CD14-positive monocyte (primary cell): Measurements from ENCODE around the gene CENPP. TPM values are rescaled to one million over a fixed set of nuclear protein-coding genes. Genes with fewer than 3 reads are reported as not detected.

Source experiments
- DNase-seq, 3 donors: peaks; one replicate each; pipeline ENCODE4 v3.0.0-alpha.2; 2011 to 2022
- H2AFZ ChIP-seq: 2 replicates; pipeline ENCODE4 v1.6.0; 2012; ENCODE audit warnings: mild to moderate bottlenecking, low read depth, low read length, inconsistent platforms; ENCODE audit not compliant: insufficient read depth, poor library complexity, severe bottlenecking
- H3K27ac ChIP-seq, 2 donors: 1 replicate in 1 of 2; 2 replicates in 1 of 2; pipeline ENCODE4 v1.5.1; 2012 to 2013; ENCODE audit warnings: low read length in 2 of 2, control low read depth in 1 of 2, inconsistent platforms in 1 of 2, low read depth in 1 of 2, mild to moderate bottlenecking in 1 of 2
- H3K27me3 ChIP-seq, 2 donors: one replicate each; pipeline versions ENCODE4 v1.6.0 to v1.6.1; 2011 to 2013; ENCODE audit warnings: low read length in 2 of 2; ENCODE audit not compliant: control insufficient read depth in 2 of 2, insufficient read depth in 2 of 2
- H3K36me3 ChIP-seq, 2 donors: replicated peaks in 1 of 2; 1 replicate in 1 of 2; 2 replicates in 1 of 2; pipeline versions ENCODE4 v1.5.1 to v1.6.1; 2012 to 2013; ENCODE audit warnings: low read length in 2 of 2, control low read depth in 1 of 2, inconsistent platforms in 1 of 2, mild to moderate bottlenecking in 1 of 2; ENCODE audit not compliant: insufficient read depth in 2 of 2, control insufficient read depth in 1 of 2
- H3K4me1 ChIP-seq, 2 donors: 1 replicate in 1 of 2; 2 replicates in 1 of 2; pipeline versions ENCODE4 v1.5.1 to v1.6.1; 2012 to 2013; ENCODE audit warnings: low read length in 2 of 2, control low read depth in 1 of 2, inconsistent platforms in 1 of 2, mild to moderate bottlenecking in 1 of 2, moderate library complexity in 1 of 2; ENCODE audit not compliant: insufficient read depth in 2 of 2, control insufficient read depth in 1 of 2
- H3K4me2 ChIP-seq: replicated peaks from 2 replicates; pipeline ENCODE3; 2012; ENCODE audit warnings: low read length, moderate library complexity, mild to moderate bottlenecking; ENCODE audit not compliant: poor library complexity, severe bottlenecking; ENCODE audit errors: extremely low read depth
- H3K4me3 ChIP-seq, 3 experiments: fragments of 200-600 bp in 1 of 3; sonication (generic) in 1 of 3; replicated peaks in 1 of 3; 1 replicate in 2 of 3; 2 replicates in 1 of 3; pipeline ENCODE4 v1.5.1; 2011 to 2013; ENCODE audit warnings: low read length in 3 of 3, mild to moderate bottlenecking in 3 of 3, control low read depth in 2 of 3, low read depth in 2 of 3, inconsistent platforms in 1 of 3, moderate library complexity in 1 of 3
- H3K79me2 ChIP-seq: 2 replicates; pipeline ENCODE4 v1.6.0; 2012; ENCODE audit warnings: mild to moderate bottlenecking, control low read depth, inconsistent platforms, low read length, moderate library complexity; ENCODE audit not compliant: insufficient read depth
- H3K9ac ChIP-seq: 2 replicates; pipeline ENCODE4 v1.6.0; 2017; ENCODE audit warnings: low read length, mild to moderate bottlenecking; ENCODE audit not compliant: insufficient read depth, poor library complexity, severe bottlenecking
- H3K9me3 ChIP-seq, 2 donors: replicated peaks in 1 of 2; 1 replicate in 1 of 2; 2 replicates in 1 of 2; pipeline versions ENCODE4 v1.5.1 to v1.6.1; 2012 to 2013; ENCODE audit warnings: low read length in 2 of 2, control low read depth in 1 of 2; ENCODE audit not compliant: control insufficient read depth in 1 of 2, insufficient read depth in 1 of 2
- H4K20me1 ChIP-seq: 2 replicates; pipeline ENCODE4 v1.6.0; 2012; ENCODE audit warnings: mild to moderate bottlenecking, low read length, control low read depth, moderate library complexity; ENCODE audit not compliant: insufficient read depth
- H3K27ac Mint-ChIP-seq, 7 donors: one replicate each; pipeline ENCODE4 v1.8.0; 2020; ENCODE audit warnings: mild to moderate bottlenecking in 7 of 7, mixed read lengths in 7 of 7, moderate library complexity in 6 of 7, inconsistent platforms in 2 of 7
- H3K27me3 Mint-ChIP-seq, 3 donors: one replicate each; pipeline ENCODE4 v1.8.0; 2021 to 2022; ENCODE audit warnings: low read depth in 3 of 3, mild to moderate bottlenecking in 3 of 3, mixed read lengths in 3 of 3, moderate library complexity in 3 of 3, inconsistent platforms in 1 of 3
- H3K36me3 Mint-ChIP-seq, 2 donors: one replicate each; pipeline ENCODE4 v1.8.0; 2020; ENCODE audit warnings: mixed read lengths in 2 of 2, inconsistent platforms in 1 of 2, mild to moderate bottlenecking in 1 of 2
- H3K4me1 Mint-ChIP-seq: one replicate; pipeline ENCODE4 v1.8.0; 2020; ENCODE audit warnings: mild to moderate bottlenecking, mixed read lengths
- H3K4me3 Mint-ChIP-seq, 2 donors: one replicate each; pipeline ENCODE4 v1.8.0; 2020; ENCODE audit warnings: mild to moderate bottlenecking in 2 of 2, mixed read lengths in 2 of 2, moderate library complexity in 1 of 2
- H3K9me3 Mint-ChIP-seq, 7 donors: one replicate each; pipeline ENCODE4 v1.8.0; 2020 to 2022; ENCODE audit warnings: mixed read lengths in 7 of 7, mild to moderate bottlenecking in 6 of 7, moderate library complexity in 6 of 7, inconsistent platforms in 2 of 7
- CTCF ChIP-seq: fragments of 200-600 bp; IDR thresholded peaks from one replicate; pipeline ENCODE4 v1.8.0; 2022; ENCODE audit warnings: antibody characterized with exemption, mild to moderate bottlenecking
- WGBS: methylation state at CpG from one replicate; pipeline ENCODE4 v1.1.5; 2013; ENCODE audit warnings: missing lambda C conversion rate; ENCODE audit not compliant: insufficient coverage; 5-methylcytosine and 5-hydroxymethylcytosine counted together
- intact Hi-C, 2 donors: fragments of 100-400 bp; cut with micrococcal nuclease; formaldehyde crosslinking; loops; one replicate each; pipeline versions ENCODE4 v1.15.0 to v1.15.1; 2023
- polyA plus RNA-seq, 3 donors: library from polyadenylated mRNA; depleted of rRNA in 1 of 3; unstranded in 2 of 3; stranded (reverse) in 1 of 3; fragments of 300-500 nt in 2 of 3; fragments of >200 nt in 1 of 3; fragmentation: Illumina TruSeq in 2 of 3; gene quantifications; 1 replicate in 2 of 3; 2 replicates in 1 of 3; pipeline ENCODE4 v1.2.3, GENCODE V29; 2012 to 2021

Gene CENPP
- polyA plus RNA-seq, 3 donors, result 0.50 to 1.1 (median 1.1) TPM

- Histone ChIP-seq H2AFZ (no peak overlapping the region), H3K9ac (no peak overlapping the region), H3K27me3 (no peaks in the 10 kb centered on the region), H3K36me3 (no peaks in the 10 kb centered on the region), H3K9me3 (no peaks in the 10 kb centered on the region), H3K4me2 (no peak overlapping the region), H4K20me1 (no peaks in the 10 kb centered on the region), H3K4me1 (peaks cover 13 to 14% of the 10 kb centered on the region in 2 donors), H3K4me3 (no peak overlapping the region), H3K79me2 (no peaks in the 10 kb centered on the region), H3K27ac (no peak overlapping the region)
- H3K36me3 Mint-ChIP-seq, result no peaks in the 10 kb centered on the region
- DNase-seq, result no peak
- intact Hi-C loops, result no loop called here
- H3K9me3 Mint-ChIP-seq, result no peaks in the 10 kb centered on the region
- no peak for TF ChIP-seq CTCF
- H3K27me3 Mint-ChIP-seq, result no peaks in the 10 kb centered on the region
- H3K4me3 Mint-ChIP-seq, result no peak overlapping the region
- H3K4me1 Mint-ChIP-seq, result peaks cover 16% of the 10 kb centered on the region
- H3K27ac Mint-ChIP-seq, result no peak overlapping the region
- no CpG with 5 or more reads among the region's 5 CpGs for WGBS
Measured at GRCh38 chr9:92402826-92403745, 77.3 kb downstream of the CENPP start.

GRCh38 chr9:92404042-92404836 is 78.5 kb downstream of the CENPP start, which contains the start of gene OGN:
Gene OGN (minus strand): TSS chr9:92404578. CDS start chr9:92403407, 1,171 bp downstream.
- no peak within 1 kb of the TSS for H2AFZ ChIP-seq
- H3K27ac ChIP-seq, result no peak within 1 kb of the TSS
- no peak for TF ChIP-seq CTCF
- no peak for DNase-seq
- H3K4me2 ChIP-seq, result no peak within 1 kb of the TSS
- H3K27me3 Mint-ChIP-seq, result no peaks in the 10 kb centered on the region
- H3K36me3 Mint-ChIP-seq, result no peaks in the 10 kb centered on the region
- peaks cover 16% of the 10 kb centered on the region for H3K4me1 Mint-ChIP-seq
- H3K27ac Mint-ChIP-seq, result no peak within 1 kb of the TSS
- no peak within 1 kb of the TSS for H3K9ac ChIP-seq
- no peaks in the 10 kb centered on the region for H3K9me3 Mint-ChIP-seq
- H3K36me3 ChIP-seq, result no peaks in the 10 kb centered on the region
- H3K4me3 ChIP-seq, result no peak within 1 kb of the TSS
- peaks cover 13 to 14% of the 10 kb centered on the region in 2 donors for H3K4me1 ChIP-seq
- no peaks in the 10 kb centered on the region for H3K27me3 ChIP-seq
- H3K9me3 ChIP-seq, result no peaks in the 10 kb centered on the region
- no CpG with 5 or more reads among the region's 5 CpGs for WGBS
- no peaks in the 10 kb centered on the region for H3K79me2 ChIP-seq
- intact Hi-C loops, result no loop called here
- H4K20me1 ChIP-seq, result no peaks in the 10 kb centered on the region
- no peak within 1 kb of the TSS for H3K4me3 Mint-ChIP-seq
